Measurements from ENCODE around the gene JPT1.
"Not testable (repeated sequence)": the region's sequence is repeated elsewhere in the genome, so short reads cannot be mapped to it uniquely, and the experiment has no call there.

Gene JPT1

DNA sequence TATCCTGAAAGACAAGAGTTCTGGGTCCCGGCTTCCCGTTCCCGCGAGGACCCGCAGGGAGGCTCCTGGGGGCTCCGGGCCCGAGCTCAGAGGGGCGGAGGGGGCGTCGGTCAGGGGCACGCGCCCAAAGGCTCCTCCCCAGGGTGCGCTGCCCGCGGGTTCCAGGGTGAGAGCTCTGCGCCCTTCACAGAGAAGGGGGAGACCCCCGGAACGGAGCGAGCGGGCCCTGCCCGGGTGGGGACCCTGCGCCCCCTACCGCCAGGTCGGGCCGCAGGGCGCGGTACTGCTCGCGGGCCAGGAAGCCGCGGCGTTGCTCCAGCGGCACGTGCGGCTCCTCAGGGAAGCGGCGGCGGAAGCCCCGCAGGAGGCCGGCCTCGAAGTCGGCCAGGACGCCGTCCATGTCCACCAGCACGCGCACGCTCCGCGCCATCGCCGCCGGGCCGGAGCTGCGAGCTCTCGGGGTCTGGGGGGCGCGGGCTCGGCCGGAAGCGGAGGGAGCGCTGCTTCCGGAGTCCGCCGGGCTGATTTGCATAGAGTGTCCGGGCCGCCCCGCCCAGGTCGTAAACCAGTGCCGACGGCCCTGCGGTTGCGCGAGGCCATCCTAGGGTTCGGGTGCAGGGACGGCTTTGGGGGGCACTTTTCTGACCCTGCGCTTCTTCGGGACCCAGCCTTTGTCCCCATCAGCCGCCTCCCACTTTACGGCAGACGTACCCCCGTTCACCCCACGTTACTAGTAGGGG, 22.9 kb downstream of the JPT1 start, which contains the start of gene NT5C:
NT5C (minus strand) TSS at position 465 of the 740 bp plus-strand sequence; CDS start at position 430, 35 bp downstream.
- DNase-seq (ENCODE audit: insufficient read length, low spot score) (peak; percentile 94), FAIRE-seq (peak; percentile 88)
- TF ChIP-seq POU2F2 (IDR thresholded peaks at IDR 0.05; ENCODE audit: low read depth, low read length): peak; percentile 98
- peak; percentile 94 for TF ChIP-seq POLR2AphosphoS5 (IDR thresholded peaks at IDR 0.05; ENCODE audit: low read depth, low read length)
- TF ChIP-seq TAF1 (IDR thresholded peaks at IDR 0.05; ENCODE audit: low read depth, low read length): peak; percentile 72; the same call in 1 of the 2 replicates
- TF ChIP-seq POLR2A (IDR thresholded peaks at IDR 0.05; ENCODE audit: low read depth, low read length): peak; percentile 71; the same call in 1 of the 2 replicates
- TF ChIP-seq PAX5 (IDR thresholded peaks at IDR 0.05; ENCODE audit: insufficient read depth, low read length, severe bottlenecking): no peak
- 0 out of 2 replicates have a peak, but pooled peaks have one; percentile 8 for TF ChIP-seq SPI1 (IDR thresholded peaks at IDR 0.05; ENCODE audit: low read depth, low read length)

DNA sequence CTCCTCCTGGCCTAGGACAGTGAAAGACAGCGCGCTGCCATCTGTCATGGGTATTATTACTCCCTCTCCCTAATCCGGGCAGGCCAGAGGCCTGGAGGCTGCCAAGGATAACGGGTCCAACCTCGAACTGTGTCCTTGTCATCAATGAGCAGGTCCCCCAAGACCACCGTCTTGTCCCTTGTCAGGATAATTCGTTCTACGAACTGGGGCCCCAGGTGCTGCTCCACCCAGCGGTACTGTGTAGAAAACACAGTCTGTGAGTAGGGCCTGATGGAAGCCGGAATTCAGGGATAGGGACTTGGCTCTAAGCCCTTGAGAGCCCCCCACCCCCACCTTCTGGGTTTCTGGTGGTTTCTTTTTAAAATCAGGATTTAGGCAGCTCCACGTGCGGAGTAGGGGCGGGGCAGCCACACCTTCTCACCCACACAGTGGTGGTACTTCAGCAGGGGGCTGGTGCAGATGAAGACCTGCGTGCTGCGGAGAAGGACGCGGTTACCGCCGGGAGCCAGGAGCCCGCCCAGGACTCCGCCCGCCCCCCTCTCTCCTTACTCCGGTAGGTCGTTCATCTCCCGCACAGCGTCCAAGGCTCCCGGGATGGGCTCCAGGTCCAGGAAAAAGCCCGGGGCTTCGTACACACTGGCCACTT, 23.6 kb downstream of the JPT1 start:
- TF ChIP-seq PAX5 (IDR thresholded peaks at IDR 0.05; ENCODE audit: insufficient read depth, low read length, severe bottlenecking): no peak
- TF ChIP-seq TAF1 (IDR thresholded peaks at IDR 0.05; ENCODE audit: low read depth, low read length): no peak
- TF ChIP-seq POU2F2 (IDR thresholded peaks at IDR 0.05; ENCODE audit: low read depth, low read length): no peak
- no peak for TF ChIP-seq POLR2A (IDR thresholded peaks at IDR 0.05; ENCODE audit: low read depth, low read length)
- peak; percentile 57 for DNase-seq (ENCODE audit: insufficient read length, low spot score)
- no peak for FAIRE-seq

- DNase-seq (ENCODE audit: insufficient read length, low spot score) (no peak), FAIRE-seq (no peak)
- TF ChIP-seq SPI1 (IDR thresholded peaks at IDR 0.05; ENCODE audit: low read depth, low read length) (no peak), POLR2A (IDR thresholded peaks at IDR 0.05; ENCODE audit: low read depth, low read length) (no peak), POU2F2 (IDR thresholded peaks at IDR 0.05; ENCODE audit: low read depth, low read length) (no peak), PAX5 (IDR thresholded peaks at IDR 0.05; ENCODE audit: insufficient read depth, low read length, severe bottlenecking) (no peak), TAF1 (IDR thresholded peaks at IDR 0.05; ENCODE audit: low read depth, low read length) (no peak), POLR2AphosphoS5 (IDR thresholded peaks at IDR 0.05; ENCODE audit: low read depth, low read length) (no peak)
Observed at GRCh38 chr17:75130059-75130631, 24.2 kb downstream of the JPT1 start.

- no peak for DNase-seq (ENCODE audit: insufficient read length, low spot score)
- TF ChIP-seq PAX5 (IDR thresholded peaks at IDR 0.05; ENCODE audit: insufficient read depth, low read length, severe bottlenecking): no peak
- TF ChIP-seq POLR2AphosphoS5 (IDR thresholded peaks at IDR 0.05; ENCODE audit: low read depth, low read length): no peak
- no peak for TF ChIP-seq POU2F2 (IDR thresholded peaks at IDR 0.05; ENCODE audit: low read depth, low read length)
- no peak for TF ChIP-seq TAF1 (IDR thresholded peaks at IDR 0.05; ENCODE audit: low read depth, low read length)
- peak; percentile 19; the same call in 1 of the 2 replicates for TF ChIP-seq POLR2A (IDR thresholded peaks at IDR 0.05; ENCODE audit: low read depth, low read length)
- TF ChIP-seq SPI1 (IDR thresholded peaks at IDR 0.05; ENCODE audit: low read depth, low read length): no peak
- FAIRE-seq: no peak
Observed at GRCh38 chr17:75129576-75129975, 24.7 kb downstream of the JPT1 start.

- FAIRE-seq (no peak), DNase-seq (ENCODE audit: insufficient read length, low spot score) (no peak)
- TF ChIP-seq POLR2AphosphoS5 (IDR thresholded peaks at IDR 0.05; ENCODE audit: low read depth, low read length) (peak; percentile 48; the same call in 1 of the 2 replicates), PAX5 (IDR thresholded peaks at IDR 0.05; ENCODE audit: insufficient read depth, low read length, severe bottlenecking) (no peak)
Observed at GRCh38 chr17:75128694-75129505, 25.4 kb downstream of the JPT1 start.

GRCh38 chr17:75127936-75128335, 26.4 kb downstream of the JPT1 start:
- not testable (repeated sequence) for FAIRE-seq; DNase-seq (ENCODE audit: insufficient read length, low spot score)

GRCh38 chr17:75126954-75127353, 27.4 kb downstream of the JPT1 start:
- no peak for FAIRE-seq
- no peak for TF ChIP-seq POLR2A (IDR thresholded peaks at IDR 0.05; ENCODE audit: low read depth, low read length)
- no peak for TF ChIP-seq POLR2AphosphoS5 (IDR thresholded peaks at IDR 0.05; ENCODE audit: low read depth, low read length)
- no peak for TF ChIP-seq POU2F2 (IDR thresholded peaks at IDR 0.05; ENCODE audit: low read depth, low read length)
- TF ChIP-seq TAF1 (IDR thresholded peaks at IDR 0.05; ENCODE audit: low read depth, low read length): no peak
- TF ChIP-seq PAX5 (IDR thresholded peaks at IDR 0.05; ENCODE audit: insufficient read depth, low read length, severe bottlenecking): no peak
- no peak for TF ChIP-seq SPI1 (IDR thresholded peaks at IDR 0.05; ENCODE audit: low read depth, low read length)
- DNase-seq (ENCODE audit: insufficient read length, low spot score): no peak

DNA sequence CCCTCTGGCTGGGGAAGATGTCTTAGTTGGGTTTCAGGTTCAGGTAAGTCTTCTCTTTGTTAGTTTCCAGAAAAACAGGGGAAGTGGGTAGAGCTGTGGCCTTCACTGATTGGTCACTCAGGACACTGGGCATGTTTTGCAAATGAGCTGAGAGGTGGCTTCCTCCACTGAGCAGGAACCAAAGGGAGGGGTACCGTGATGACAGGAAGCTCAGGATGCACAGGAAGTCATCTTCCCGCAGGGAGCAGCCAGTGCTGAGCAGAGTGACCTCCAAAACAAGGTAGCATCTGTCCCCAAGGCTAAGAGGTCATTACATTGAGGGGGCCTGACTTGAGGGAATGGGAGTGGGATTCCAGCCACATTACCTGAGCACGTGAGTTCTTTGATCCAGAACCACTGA, 28.3 kb downstream of the JPT1 start:
- DNase-seq (ENCODE audit: insufficient read length, low spot score): no peak
- no peak for TF ChIP-seq PAX5 (IDR thresholded peaks at IDR 0.05; ENCODE audit: insufficient read depth, low read length, severe bottlenecking)
- no peak for TF ChIP-seq POU2F2 (IDR thresholded peaks at IDR 0.05; ENCODE audit: low read depth, low read length)
- TF ChIP-seq POLR2AphosphoS5 (IDR thresholded peaks at IDR 0.05; ENCODE audit: low read depth, low read length): no peak
- TF ChIP-seq TAF1 (IDR thresholded peaks at IDR 0.05; ENCODE audit: low read depth, low read length): no peak
- TF ChIP-seq POLR2A (IDR thresholded peaks at IDR 0.05; ENCODE audit: low read depth, low read length): peak; percentile 25; the same call in 1 of the 2 replicates
- peak; percentile 53 for TF ChIP-seq SPI1 (IDR thresholded peaks at IDR 0.05; ENCODE audit: low read depth, low read length)
- peak; percentile 23 for FAIRE-seq

DNA sequence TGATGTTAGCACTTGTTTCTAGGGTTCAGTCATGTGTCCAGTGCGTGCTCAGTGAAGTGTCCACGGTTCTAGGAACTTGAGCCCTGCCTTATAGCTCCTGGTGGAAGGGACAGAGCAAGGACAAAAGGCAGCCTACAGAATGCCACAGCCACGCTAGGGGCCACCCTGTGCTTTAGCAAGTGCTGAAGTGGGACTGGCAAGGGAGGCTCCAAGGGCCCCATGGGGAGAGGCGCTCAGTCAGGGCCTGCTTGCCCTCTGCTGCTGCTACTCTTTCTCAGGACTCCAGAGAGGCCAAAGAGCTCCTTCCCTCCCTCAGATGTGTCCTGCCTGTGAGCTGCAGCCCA, 29.5 kb downstream of the JPT1 start:
- DNase-seq (ENCODE audit: insufficient read length, low spot score) (no peak), FAIRE-seq (no peak)
- no peak for TF ChIP-seq SPI1 (IDR thresholded peaks at IDR 0.05; ENCODE audit: low read depth, low read length)
- TF ChIP-seq TAF1 (IDR thresholded peaks at IDR 0.05; ENCODE audit: low read depth, low read length): no peak
- TF ChIP-seq POLR2AphosphoS5 (IDR thresholded peaks at IDR 0.05; ENCODE audit: low read depth, low read length): no peak
- no peak for TF ChIP-seq POLR2A (IDR thresholded peaks at IDR 0.05; ENCODE audit: low read depth, low read length)
- TF ChIP-seq POU2F2 (IDR thresholded peaks at IDR 0.05; ENCODE audit: low read depth, low read length): no peak
- no peak for TF ChIP-seq PAX5 (IDR thresholded peaks at IDR 0.05; ENCODE audit: insufficient read depth, low read length, severe bottlenecking)

Data from GM12891 (cell line).